ENCODE data around the gene SEL1L3. TPM values are rescaled to one million over a fixed set of nuclear protein-coding genes. Genes with fewer than 3 reads are reported as not detected.

The SEL1L3 gene
- total RNA-seq, 1 donor from 2014 or later: 91.8 TPM

DNA sequence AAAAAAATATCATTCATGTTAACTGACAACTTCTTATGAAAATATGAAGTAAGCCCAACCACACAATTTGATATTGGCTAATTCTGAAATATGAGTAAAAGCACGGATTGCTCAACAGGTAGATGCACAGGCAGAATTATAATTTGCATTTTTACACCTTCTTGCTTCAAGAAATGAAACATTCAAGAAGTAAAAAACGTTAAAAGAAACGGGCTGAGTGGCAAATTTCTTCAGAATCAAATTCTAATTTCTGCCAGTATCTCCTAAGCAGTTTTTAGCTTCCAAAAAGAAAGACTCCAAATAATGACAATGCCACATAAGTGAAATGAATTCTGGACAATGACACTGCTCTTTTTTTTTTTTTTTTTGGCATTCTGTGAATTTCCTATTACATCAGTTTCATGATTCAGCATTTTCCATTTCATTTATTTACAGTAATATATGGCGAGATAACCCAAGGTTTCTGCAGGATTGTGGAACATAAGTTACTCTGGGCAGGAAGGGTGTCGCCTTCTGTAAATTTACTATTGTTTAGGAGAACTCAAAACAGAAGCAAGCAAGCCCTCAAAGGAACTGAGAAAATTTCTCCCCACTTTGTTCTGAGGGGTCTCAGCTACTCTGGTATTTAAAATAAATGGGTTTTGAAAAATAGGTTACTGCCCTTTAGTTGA is 1.4 kb downstream of the SEL1L3 start:
- TF ChIP-seq, protein P1, sequence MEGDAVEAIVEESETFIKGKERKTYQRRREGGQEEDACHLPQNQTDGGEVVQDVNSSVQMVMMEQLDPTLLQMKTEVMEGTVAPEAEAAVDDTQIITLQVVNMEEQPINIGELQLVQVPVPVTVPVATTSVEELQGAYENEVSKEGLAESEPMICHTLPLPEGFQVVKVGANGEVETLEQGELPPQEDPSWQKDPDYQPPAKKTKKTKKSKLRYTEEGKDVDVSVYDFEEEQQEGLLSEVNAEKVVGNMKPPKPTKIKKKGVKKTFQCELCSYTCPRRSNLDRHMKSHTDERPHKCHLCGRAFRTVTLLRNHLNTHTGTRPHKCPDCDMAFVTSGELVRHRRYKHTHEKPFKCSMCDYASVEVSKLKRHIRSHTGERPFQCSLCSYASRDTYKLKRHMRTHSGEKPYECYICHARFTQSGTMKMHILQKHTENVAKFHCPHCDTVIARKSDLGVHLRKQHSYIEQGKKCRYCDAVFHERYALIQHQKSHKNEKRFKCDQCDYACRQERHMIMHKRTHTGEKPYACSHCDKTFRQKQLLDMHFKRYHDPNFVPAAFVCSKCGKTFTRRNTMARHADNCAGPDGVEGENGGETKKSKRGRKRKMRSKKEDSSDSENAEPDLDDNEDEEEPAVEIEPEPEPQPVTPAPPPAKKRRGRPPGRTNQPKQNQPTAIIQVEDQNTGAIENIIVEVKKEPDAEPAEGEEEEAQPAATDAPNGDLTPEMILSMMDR (IDR thresholded peaks at IDR 0.05; ENCODE audit: unreplicated experiment): no peak
- Mint-ChIP-seq H3K27ac (ENCODE audit: unreplicated experiment) (peak overlapping the region; percentile 95), H3K4me1 (ENCODE audit: unreplicated experiment) (peaks cover 55% of the 10 kb centered on the region), H3K4me3 (ENCODE audit: unreplicated experiment) (peak overlapping the region; percentile 100), H3K27me3 (ENCODE audit: unreplicated experiment) (peaks cover 19% of the 10 kb centered on the region), H3K9me3 (ENCODE audit: unreplicated experiment) (no peaks in the 10 kb centered on the region), H3K36me3 (ENCODE audit: low read depth, unreplicated experiment) (peaks cover 5% of the 10 kb centered on the region)
- no peak for DNase-seq (ENCODE audit: low spot score)

DNA sequence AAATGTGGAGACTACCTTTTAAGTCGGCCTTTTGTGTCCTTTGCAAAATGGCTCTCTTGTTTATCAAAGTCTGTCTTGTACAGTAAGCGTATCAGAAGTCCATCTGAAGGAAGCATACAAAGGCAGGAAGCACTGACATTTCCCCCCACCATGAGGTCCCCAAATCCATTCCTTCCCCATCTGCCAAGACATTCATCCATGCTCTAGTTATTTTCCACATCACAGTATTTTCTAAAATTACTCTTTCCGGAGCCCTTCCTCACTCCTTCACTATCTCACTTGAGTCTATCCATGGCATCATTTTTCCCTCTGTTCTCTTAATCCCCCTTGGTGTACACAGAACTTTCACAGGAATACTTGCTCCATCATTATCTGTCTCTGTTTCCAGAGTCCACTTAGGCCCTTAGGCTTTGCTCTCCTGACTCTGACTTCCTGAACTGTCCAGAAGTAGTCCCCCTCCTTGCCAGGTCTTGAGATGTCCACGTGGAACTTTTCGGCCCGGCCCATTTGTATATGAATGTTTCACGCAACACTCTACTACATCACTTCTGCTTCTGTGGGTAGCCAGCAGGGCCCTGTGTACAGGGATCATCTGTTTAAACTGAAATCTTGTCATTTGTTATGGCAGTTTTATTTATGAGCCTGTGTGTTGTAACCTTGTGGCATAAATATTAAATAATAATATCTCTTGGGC is 2.1 kb downstream of the SEL1L3 start:
- DNase-seq (ENCODE audit: low spot score): no peak

DNA sequence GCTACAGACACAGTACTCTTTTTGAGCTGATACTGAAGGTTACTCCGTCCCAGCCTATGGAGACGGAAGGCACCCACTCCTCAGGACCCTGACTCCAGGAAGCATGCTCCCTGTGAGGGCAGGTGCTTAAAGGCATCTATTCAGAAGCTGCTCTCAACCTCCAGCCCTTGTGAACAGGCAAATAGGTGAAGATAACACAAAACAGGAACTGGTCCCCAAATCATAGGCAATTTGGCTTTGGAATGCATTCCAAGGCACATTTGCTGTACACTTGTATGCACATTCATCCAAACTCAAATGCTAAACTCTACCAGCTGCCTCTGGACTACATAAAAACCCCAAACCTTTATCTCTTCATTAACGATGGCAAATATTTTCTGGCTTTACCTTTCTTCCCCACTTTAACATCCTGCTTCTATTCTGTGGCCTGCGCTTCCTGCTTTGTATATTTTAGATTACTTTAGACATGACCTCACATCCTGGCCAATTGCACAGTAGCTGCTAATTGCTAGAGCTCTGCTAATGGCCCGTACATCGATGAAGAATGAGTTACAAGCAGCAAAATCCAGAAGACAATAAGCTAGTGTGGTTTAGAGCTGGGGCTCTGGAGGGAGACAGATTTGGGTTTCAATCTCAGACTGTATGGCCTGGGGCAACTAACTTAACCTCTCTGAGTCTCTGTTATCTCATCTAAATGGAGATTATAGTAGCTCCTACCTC is 3.2 kb downstream of the SEL1L3 start:
- H3K9me3 Mint-ChIP-seq (ENCODE audit: unreplicated experiment): no peaks in the 10 kb centered on the region
- H3K27me3 Mint-ChIP-seq (ENCODE audit: unreplicated experiment): peaks cover 17% of the 10 kb centered on the region
- H3K4me1 Mint-ChIP-seq (ENCODE audit: unreplicated experiment): peaks cover 46% of the 10 kb centered on the region
- TF ChIP-seq, protein P1 (IDR thresholded peaks at IDR 0.05; ENCODE audit: unreplicated experiment): no peak
- no peak for DNase-seq (ENCODE audit: low spot score)
- H3K4me3 Mint-ChIP-seq (ENCODE audit: unreplicated experiment): no peak overlapping the region
- peaks cover 9% of the 10 kb centered on the region for H3K36me3 Mint-ChIP-seq (ENCODE audit: low read depth, unreplicated experiment)
- H3K27ac Mint-ChIP-seq (ENCODE audit: unreplicated experiment): peak overlapping the region; percentile 92

More for the DNA sequence above, 2.1 kb downstream of the SEL1L3 start:
- TF ChIP-seq, protein P1 (IDR thresholded peaks at IDR 0.05; ENCODE audit: unreplicated experiment): no peak
- peaks cover 9% of the 10 kb centered on the region for H3K36me3 Mint-ChIP-seq (ENCODE audit: low read depth, unreplicated experiment)
- peak overlapping the region; percentile 92 for H3K27ac Mint-ChIP-seq (ENCODE audit: unreplicated experiment)
- H3K4me3 Mint-ChIP-seq (ENCODE audit: unreplicated experiment): peak overlapping the region; percentile 100
- H3K27me3 Mint-ChIP-seq (ENCODE audit: unreplicated experiment): peaks cover 19% of the 10 kb centered on the region
- H3K9me3 Mint-ChIP-seq (ENCODE audit: unreplicated experiment): no peaks in the 10 kb centered on the region
- peaks cover 53% of the 10 kb centered on the region for H3K4me1 Mint-ChIP-seq (ENCODE audit: unreplicated experiment)

DNA sequence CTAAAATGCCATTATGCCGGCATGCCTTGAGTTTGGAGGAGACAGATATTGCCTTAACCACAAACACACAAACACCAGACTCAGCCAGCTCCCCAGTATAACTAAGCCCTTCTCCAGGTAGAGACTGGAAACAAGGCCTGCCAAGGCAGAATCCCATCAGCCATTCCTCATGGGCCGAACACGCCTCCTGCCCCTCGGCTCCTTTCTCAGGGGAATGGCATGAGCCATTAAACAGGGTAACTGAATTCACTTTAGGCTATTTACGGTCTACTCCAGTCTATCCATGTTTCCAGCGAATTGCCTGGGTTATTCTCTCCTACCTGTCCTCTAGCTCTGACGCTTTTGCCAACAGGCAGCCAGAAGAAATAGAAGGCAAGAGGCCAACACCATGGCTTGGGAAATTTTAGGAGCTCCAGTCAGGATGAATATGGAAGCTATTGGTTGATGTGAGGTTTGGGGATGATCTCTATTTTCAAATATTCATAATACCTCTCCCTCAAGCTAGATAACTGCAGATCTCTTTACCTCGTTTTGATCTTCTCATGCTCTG is 4.9 kb downstream of the SEL1L3 start:
- Mint-ChIP-seq H3K36me3 (ENCODE audit: low read depth, unreplicated experiment) (peaks cover 9% of the 10 kb centered on the region), H3K4me1 (ENCODE audit: unreplicated experiment) (peaks cover 42% of the 10 kb centered on the region), H3K9me3 (ENCODE audit: unreplicated experiment) (no peaks in the 10 kb centered on the region), H3K27me3 (ENCODE audit: unreplicated experiment) (peaks cover 11% of the 10 kb centered on the region), H3K4me3 (ENCODE audit: unreplicated experiment) (no peak overlapping the region), H3K27ac (ENCODE audit: unreplicated experiment) (no peak overlapping the region)
- TF ChIP-seq, protein P1 (IDR thresholded peaks at IDR 0.05; ENCODE audit: unreplicated experiment): no peak
- DNase-seq (ENCODE audit: low spot score): no peak

Measured in endothelial cell (in vitro differentiated cells).